ENCODE measurements around the gene PTPRM.

The PTPRM gene

DNA sequence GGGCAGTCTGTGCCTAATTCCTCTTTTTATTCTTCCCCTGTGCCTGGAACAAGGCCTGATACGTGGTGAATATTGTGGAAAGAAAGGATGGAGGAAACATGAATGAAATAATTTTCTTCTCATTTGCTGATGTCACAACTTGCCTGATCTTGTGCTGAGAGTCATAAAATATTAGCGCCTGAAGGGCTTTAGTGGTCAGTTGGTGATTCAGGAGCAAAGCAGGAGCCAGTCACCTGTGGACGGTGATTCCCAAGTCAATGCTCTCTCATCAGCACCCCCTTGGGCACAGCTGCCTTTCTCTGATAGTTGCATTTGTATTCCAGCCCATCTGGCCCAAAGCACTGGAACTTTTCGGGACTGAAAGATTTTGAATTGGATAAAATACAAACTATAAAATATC, 539.5 kb downstream of the PTPRM start:
- Histone ChIP-seq H3K9me3 (ENCODE audit: insufficient read depth, low read length, severe bottlenecking) (no peaks in the 10 kb centered on the region), H3K4me1 (ENCODE audit: insufficient read depth, low read length) (no peaks in the 10 kb centered on the region), H3K27ac (ENCODE audit: low read length) (no peak overlapping the region), H3K4me3 (ENCODE audit: low read depth in 1 of 2, low read length in 2 of 2) (no peak overlapping the region), H4K20me1 (ENCODE audit: insufficient read depth, low read length) (no peaks in the 10 kb centered on the region), H3K9ac (ENCODE audit: low read depth, low read length) (no peak overlapping the region), H3K79me2 (ENCODE audit: insufficient read depth, low read length) (no peaks in the 10 kb centered on the region), H3K4me2 (ENCODE audit: insufficient read depth, low read length) (no peak overlapping the region), H3K36me3 (ENCODE audit: insufficient read depth, low read length) (no peaks in the 10 kb centered on the region), H2AFZ (ENCODE audit: low read depth, low read length) (no peak overlapping the region), H3K27me3 (ENCODE audit: insufficient read depth, low read length, poor library complexity) (no peaks in the 10 kb centered on the region)
- ATAC-seq (ENCODE audit: insufficient read depth, low read depth) (no peak), DNase-seq (no peak)
- TF ChIP-seq EZH2 (IDR thresholded peaks at IDR 0.05; ENCODE audit: borderline replicate concordance, low read depth, low read length, severe bottlenecking), result no peak
- TF ChIP-seq, protein P1, sequence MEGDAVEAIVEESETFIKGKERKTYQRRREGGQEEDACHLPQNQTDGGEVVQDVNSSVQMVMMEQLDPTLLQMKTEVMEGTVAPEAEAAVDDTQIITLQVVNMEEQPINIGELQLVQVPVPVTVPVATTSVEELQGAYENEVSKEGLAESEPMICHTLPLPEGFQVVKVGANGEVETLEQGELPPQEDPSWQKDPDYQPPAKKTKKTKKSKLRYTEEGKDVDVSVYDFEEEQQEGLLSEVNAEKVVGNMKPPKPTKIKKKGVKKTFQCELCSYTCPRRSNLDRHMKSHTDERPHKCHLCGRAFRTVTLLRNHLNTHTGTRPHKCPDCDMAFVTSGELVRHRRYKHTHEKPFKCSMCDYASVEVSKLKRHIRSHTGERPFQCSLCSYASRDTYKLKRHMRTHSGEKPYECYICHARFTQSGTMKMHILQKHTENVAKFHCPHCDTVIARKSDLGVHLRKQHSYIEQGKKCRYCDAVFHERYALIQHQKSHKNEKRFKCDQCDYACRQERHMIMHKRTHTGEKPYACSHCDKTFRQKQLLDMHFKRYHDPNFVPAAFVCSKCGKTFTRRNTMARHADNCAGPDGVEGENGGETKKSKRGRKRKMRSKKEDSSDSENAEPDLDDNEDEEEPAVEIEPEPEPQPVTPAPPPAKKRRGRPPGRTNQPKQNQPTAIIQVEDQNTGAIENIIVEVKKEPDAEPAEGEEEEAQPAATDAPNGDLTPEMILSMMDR (IDR thresholded peaks at IDR 0.05; ENCODE audit: borderline replicate concordance, extremely low read depth, low read length, poor library complexity, severe bottlenecking), result no peak

DNA sequence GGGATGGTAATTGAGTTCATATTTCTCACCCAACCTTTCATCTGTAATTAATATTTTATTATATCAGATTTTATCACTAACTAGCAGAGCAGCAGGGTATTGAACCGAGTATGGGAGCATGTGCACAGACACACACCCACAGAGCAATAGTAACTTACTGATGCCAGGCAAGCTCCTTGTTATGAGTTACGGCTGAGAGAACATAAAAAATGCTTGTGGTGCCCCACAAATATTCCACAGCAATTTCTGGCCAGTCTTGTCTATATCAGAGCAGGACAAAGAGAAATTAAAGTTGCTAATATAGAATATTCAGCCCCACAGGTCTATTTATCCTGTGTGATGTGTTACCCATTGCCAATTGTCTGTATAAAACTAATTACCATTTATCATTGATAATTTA, 540.3 kb downstream of the PTPRM start:
- no peak overlapping the region for H3K4me2 ChIP-seq (ENCODE audit: insufficient read depth, low read length)
- no peaks in the 10 kb centered on the region for H3K4me1 ChIP-seq (ENCODE audit: insufficient read depth, low read length)
- H3K36me3 ChIP-seq (ENCODE audit: insufficient read depth, low read length), result no peaks in the 10 kb centered on the region
- no peak overlapping the region for H3K9ac ChIP-seq (ENCODE audit: low read depth, low read length)
- no peaks in the 10 kb centered on the region for H3K27me3 ChIP-seq (ENCODE audit: insufficient read depth, low read length, poor library complexity)
- no peak overlapping the region for H3K27ac ChIP-seq (ENCODE audit: low read length)
- no peaks in the 10 kb centered on the region for H3K79me2 ChIP-seq (ENCODE audit: insufficient read depth, low read length)
- no peak overlapping the region for H2AFZ ChIP-seq (ENCODE audit: low read depth, low read length)
- H4K20me1 ChIP-seq (ENCODE audit: insufficient read depth, low read length), result no peaks in the 10 kb centered on the region
- no peak overlapping the region for H3K4me3 ChIP-seq (ENCODE audit: low read depth in 1 of 2, low read length in 2 of 2)
- no peak for ATAC-seq (ENCODE audit: insufficient read depth, low read depth)
- H3K9me3 ChIP-seq (ENCODE audit: insufficient read depth, low read length, severe bottlenecking), result no peaks in the 10 kb centered on the region
- DNase-seq, result no peak
- TF ChIP-seq EZH2 (IDR thresholded peaks at IDR 0.05; ENCODE audit: borderline replicate concordance, low read depth, low read length, severe bottlenecking), result no peak
- TF ChIP-seq, protein P1 (IDR thresholded peaks at IDR 0.05; ENCODE audit: borderline replicate concordance, extremely low read depth, low read length, poor library complexity, severe bottlenecking), result no peak

DNA sequence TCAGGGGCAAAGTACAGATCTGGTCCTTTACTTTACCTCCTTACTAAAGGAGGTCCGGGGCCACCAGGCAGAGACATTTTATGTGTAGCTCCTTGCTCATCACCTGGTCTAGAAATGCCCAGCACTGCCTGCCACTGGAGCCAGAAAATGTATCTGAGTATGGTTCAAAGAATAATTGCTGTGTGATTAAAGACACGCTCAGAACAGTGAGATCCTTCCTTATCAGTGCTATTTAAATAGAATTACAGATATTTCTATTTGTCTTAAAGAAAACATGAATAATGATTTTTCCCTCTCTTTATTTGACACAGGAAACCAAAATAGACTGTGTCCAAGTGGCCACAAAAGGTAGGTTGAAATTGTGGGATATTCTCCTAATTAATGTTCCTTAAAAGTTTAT, 547.4 kb downstream of the PTPRM start:
- H3K79me2 ChIP-seq (ENCODE audit: insufficient read depth, low read length), result no peaks in the 10 kb centered on the region
- DNase-seq, result no peak
- no peaks in the 10 kb centered on the region for H3K36me3 ChIP-seq (ENCODE audit: insufficient read depth, low read length)
- no peak overlapping the region for H3K4me3 ChIP-seq (ENCODE audit: low read depth in 1 of 2, low read length in 2 of 2)
- H3K4me1 ChIP-seq (ENCODE audit: insufficient read depth, low read length), result no peaks in the 10 kb centered on the region
- no peak overlapping the region for H3K27ac ChIP-seq (ENCODE audit: low read length)
- ATAC-seq (ENCODE audit: insufficient read depth, low read depth), result no peak
- no peak overlapping the region for H2AFZ ChIP-seq (ENCODE audit: low read depth, low read length)
- H3K9me3 ChIP-seq (ENCODE audit: insufficient read depth, low read length, severe bottlenecking), result no peaks in the 10 kb centered on the region
- H3K27me3 ChIP-seq (ENCODE audit: insufficient read depth, low read length, poor library complexity), result no peaks in the 10 kb centered on the region
- H4K20me1 ChIP-seq (ENCODE audit: insufficient read depth, low read length), result no peaks in the 10 kb centered on the region
- H3K4me2 ChIP-seq (ENCODE audit: insufficient read depth, low read length), result no peak overlapping the region
- no peak for TF ChIP-seq EZH2 (IDR thresholded peaks at IDR 0.05; ENCODE audit: borderline replicate concordance, low read depth, low read length, severe bottlenecking)
- TF ChIP-seq, protein P1 (IDR thresholded peaks at IDR 0.05; ENCODE audit: borderline replicate concordance, extremely low read depth, low read length, poor library complexity, severe bottlenecking), result no peak
- no peak overlapping the region for H3K9ac ChIP-seq (ENCODE audit: low read depth, low read length)

All from DND-41 (cell line).